Nephron progenitor cell (in vitro differentiated cells): Measurements from ENCODE around the gene TNFSF11.

ENCODE experiments used
- DNase-seq: peaks from one replicate; pipeline ENCODE4 v3.0.0; 2021
- H3K27ac Mint-ChIP-seq: 2 replicates; pipeline ENCODE4 v1.8.0; 2021; ENCODE audit warnings: mild to moderate bottlenecking, moderate library complexity, mixed read lengths
- H3K27me3 Mint-ChIP-seq: 2 replicates; pipeline ENCODE4 v1.8.0; 2021; ENCODE audit warnings: mild to moderate bottlenecking, low read depth, mixed read lengths; ENCODE audit not compliant: poor library complexity
- H3K36me3 Mint-ChIP-seq: 2 replicates; pipeline ENCODE4 v1.8.0; 2021; ENCODE audit warnings: low read depth, mixed read lengths
- H3K4me1 Mint-ChIP-seq: 2 replicates; pipeline ENCODE4 v1.8.0; 2021; ENCODE audit warnings: mixed read lengths
- H3K4me3 Mint-ChIP-seq: 2 replicates; pipeline ENCODE4 v1.8.0; 2021; ENCODE audit warnings: mild to moderate bottlenecking, moderate library complexity, mixed read lengths
- H3K9me3 Mint-ChIP-seq: 2 replicates; pipeline ENCODE4 v1.8.0; 2021; ENCODE audit warnings: mild to moderate bottlenecking, moderate library complexity, mixed read lengths
- TF ChIP-seq, protein P1 (sequence below): fragments of 200-600 bp; sonication (generic); IDR thresholded peaks from 2 replicates; pipeline ENCODE4 v1.5.0; 2021; ENCODE audit warnings: antibody characterized with exemption

The TNFSF11 gene

DNA sequence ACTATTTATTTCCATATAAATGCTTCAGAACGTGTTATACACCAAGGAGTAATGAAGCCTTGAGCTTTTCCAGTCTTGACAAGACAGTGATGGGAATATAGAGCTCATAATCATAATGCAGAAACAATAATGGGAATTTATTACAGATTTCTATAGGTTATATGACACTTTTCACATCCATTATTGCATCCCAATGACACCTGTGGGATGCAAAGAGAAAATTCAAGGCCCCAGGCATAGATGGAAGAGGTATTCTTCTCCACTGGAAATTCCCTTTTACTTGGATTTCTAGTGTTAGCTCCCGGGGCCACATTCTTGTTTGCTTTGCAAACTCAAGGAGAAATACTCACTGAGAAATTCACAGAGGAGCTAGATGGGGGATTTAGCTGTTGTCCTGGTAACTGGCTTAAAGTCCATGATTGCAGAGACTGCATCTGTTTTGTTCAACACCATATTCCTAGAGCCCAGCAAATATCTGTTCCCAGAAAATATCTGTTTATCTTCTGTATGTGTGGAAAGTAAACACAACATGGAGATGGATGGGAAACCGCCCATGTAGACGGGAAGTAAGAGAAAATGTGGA, 30.6 kb upstream of the TNFSF11 start:
- TF ChIP-seq, protein P1, sequence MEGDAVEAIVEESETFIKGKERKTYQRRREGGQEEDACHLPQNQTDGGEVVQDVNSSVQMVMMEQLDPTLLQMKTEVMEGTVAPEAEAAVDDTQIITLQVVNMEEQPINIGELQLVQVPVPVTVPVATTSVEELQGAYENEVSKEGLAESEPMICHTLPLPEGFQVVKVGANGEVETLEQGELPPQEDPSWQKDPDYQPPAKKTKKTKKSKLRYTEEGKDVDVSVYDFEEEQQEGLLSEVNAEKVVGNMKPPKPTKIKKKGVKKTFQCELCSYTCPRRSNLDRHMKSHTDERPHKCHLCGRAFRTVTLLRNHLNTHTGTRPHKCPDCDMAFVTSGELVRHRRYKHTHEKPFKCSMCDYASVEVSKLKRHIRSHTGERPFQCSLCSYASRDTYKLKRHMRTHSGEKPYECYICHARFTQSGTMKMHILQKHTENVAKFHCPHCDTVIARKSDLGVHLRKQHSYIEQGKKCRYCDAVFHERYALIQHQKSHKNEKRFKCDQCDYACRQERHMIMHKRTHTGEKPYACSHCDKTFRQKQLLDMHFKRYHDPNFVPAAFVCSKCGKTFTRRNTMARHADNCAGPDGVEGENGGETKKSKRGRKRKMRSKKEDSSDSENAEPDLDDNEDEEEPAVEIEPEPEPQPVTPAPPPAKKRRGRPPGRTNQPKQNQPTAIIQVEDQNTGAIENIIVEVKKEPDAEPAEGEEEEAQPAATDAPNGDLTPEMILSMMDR = no peak

DNA sequence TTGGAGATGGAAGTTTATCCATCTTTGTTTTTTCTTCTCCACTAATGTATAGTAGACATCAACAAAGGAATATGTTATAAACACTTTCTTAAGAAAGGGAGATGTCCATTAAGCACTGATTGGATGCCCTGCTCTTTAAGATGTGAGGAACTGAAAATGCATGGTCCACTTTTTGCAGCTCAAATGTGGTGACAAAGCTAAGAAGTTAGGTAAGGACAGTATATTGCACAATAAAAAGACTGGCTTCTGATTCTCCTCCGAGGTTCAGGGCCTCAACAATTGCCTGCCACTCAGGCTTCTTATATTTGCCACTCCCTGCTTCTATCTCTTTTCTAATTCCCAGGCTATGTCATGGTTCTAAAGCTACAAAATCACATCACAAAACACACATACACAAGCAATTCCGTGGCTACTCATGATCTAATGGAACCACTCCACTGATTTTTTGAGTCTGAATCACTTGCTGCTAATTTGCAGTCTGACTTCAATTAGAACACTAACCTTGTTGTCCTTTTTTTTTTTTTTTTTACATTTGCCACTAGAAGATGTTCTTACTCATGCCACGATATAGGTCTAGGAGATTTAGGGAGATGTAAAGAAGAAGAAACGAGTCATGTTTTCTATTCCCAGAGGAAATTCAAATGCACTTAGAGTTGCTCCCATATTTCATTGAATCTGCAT, 29.6 kb upstream of the TNFSF11 start:
- Mint-ChIP-seq H3K27ac (no peak overlapping the region), H3K36me3 (no peaks in the 10 kb centered on the region), H3K4me1 (peaks cover 18% of the 10 kb centered on the region), H3K9me3 (no peaks in the 10 kb centered on the region), H3K4me3 (no peak overlapping the region), H3K27me3 (no peaks in the 10 kb centered on the region)
- TF ChIP-seq, protein P1 = no peak
- DNase-seq = no peak

More for the DNA sequence above, 30.6 kb upstream of the TNFSF11 start:
- Mint-ChIP-seq H3K4me1 (peaks cover 7% of the 10 kb centered on the region), H3K36me3 (no peaks in the 10 kb centered on the region), H3K27ac (no peak overlapping the region), H3K27me3 (no peaks in the 10 kb centered on the region), H3K4me3 (no peak overlapping the region), H3K9me3 (no peaks in the 10 kb centered on the region)
- no peak for DNase-seq

DNA sequence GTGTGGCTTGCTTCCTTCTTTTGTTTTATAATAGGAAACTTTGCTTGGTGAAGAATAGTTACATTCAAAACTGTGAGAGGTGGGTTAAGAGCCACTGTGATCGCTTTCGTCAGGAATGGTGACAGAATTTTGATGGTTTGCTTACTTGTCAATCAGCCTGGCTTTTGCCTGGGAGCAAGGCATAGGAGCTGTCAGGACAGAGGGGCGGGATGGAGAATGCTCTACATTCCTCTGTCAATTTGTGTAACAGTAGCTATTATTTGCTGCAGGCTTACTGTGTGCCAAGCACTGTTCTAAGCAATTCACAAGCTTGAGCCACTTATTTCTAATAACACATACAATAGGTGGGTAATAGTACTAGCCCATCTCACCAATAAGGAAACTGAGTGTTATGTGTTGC, 28.1 kb upstream of the TNFSF11 start:
- no peaks in the 10 kb centered on the region for H3K9me3 Mint-ChIP-seq
- no peak overlapping the region for H3K27ac Mint-ChIP-seq
- DNase-seq = no peak
- H3K36me3 Mint-ChIP-seq = no peaks in the 10 kb centered on the region
- TF ChIP-seq, protein P1 = no peak
- H3K4me3 Mint-ChIP-seq = no peak overlapping the region
- H3K4me1 Mint-ChIP-seq = peaks cover 28% of the 10 kb centered on the region
- H3K27me3 Mint-ChIP-seq = no peaks in the 10 kb centered on the region

DNA sequence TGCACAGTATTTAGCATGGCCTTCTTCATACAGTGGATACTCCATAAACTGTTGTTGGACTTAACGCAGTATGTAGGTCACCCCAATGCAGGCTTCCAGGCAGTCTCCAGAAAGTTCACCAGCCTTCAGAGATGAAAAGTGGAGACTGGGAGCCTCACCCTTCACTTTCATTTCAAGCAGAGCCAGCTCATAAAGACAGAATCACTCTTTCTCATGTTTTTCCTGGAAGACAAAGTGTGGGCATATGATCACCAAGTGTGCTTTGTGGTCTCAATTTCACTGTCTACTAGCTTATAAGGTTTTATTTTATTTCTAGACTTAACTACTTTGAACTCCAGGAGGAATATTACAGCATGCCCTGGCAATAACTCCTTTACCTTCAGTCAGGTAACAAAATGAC, 26.3 kb upstream of the TNFSF11 start:
- no peaks in the 10 kb centered on the region for H3K27me3 Mint-ChIP-seq
- H3K36me3 Mint-ChIP-seq = no peaks in the 10 kb centered on the region
- no peak for DNase-seq
- H3K27ac Mint-ChIP-seq = no peak overlapping the region
- peaks cover 28% of the 10 kb centered on the region for H3K4me1 Mint-ChIP-seq
- H3K9me3 Mint-ChIP-seq = no peaks in the 10 kb centered on the region
- TF ChIP-seq, protein P1 = no peak
- H3K4me3 Mint-ChIP-seq = no peak overlapping the region

DNA sequence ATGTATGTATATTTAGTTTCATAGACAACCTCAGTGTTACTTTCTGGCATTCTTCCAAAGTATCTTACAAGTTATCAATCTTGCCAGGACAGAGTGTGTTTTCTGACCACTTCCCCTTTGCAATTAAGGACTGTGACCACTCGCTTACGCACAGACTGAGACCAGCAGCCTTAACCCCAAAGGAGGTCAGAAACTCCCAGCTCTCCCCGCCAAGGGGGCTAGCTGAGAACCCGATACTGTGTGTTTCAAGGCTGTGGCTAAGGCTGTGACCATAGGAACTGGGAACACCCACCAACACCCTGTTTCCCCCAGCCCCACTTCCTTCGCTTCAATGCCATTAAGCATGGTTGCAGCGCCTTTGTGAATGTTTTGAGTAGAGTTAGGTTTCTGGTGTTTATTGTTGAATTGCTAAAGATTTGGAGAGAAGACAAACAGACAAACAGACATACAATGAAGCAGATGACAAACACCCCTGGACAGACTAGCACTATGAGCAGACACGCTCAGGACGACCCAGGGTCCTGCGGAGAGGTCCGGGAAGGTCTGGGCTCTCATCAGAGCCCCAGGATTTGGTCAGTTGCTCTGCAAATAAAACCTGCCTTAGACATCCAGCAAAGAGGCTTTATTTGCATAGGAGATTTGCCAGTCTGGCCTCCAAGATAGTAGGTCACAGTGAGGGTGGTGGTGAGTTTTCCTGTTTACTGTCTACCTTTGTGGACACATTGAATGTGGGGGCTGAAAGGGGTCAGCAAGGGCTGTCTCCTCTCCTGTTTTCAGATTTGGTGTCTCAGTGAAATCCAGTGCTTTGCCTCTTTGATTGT, 25.0 kb upstream of the TNFSF11 start:
- TF ChIP-seq, protein P1 = no peak
- H3K9me3 Mint-ChIP-seq = no peaks in the 10 kb centered on the region
- DNase-seq = peak; percentile 44
- H3K36me3 Mint-ChIP-seq = no peaks in the 10 kb centered on the region
- peaks cover 28% of the 10 kb centered on the region for H3K4me1 Mint-ChIP-seq
- peak overlapping the region; percentile 62 for H3K4me3 Mint-ChIP-seq
- H3K27ac Mint-ChIP-seq = peak overlapping the region; percentile 89
- no peaks in the 10 kb centered on the region for H3K27me3 Mint-ChIP-seq
